Heart right ventricle (tissue), 16 donors: ENCODE results near the gene EFNA3. TPM values are rescaled to one million over a fixed set of nuclear protein-coding genes. Genes with fewer than 3 reads are reported as not detected.

Source experiments
- ATAC-seq, 8 donors: fragments of 200-7000 bp; cut with Tn5 transposase; one replicate each; pipeline ENCODE4 v1.9.1; 2020; ENCODE audit warnings: mild to moderate bottlenecking in 8 of 8, moderate library complexity in 8 of 8, moderate number of reproducible peaks in 1 of 8
- DNase-seq, 2 donors: peaks; one replicate each; pipeline ENCODE4 v3.0.0-alpha.2; 2020
- H3K27ac ChIP-seq, 10 donors: fragments of 200-600 bp; sonication (generic) in 2 of 10; one replicate each; pipeline versions ENCODE4 v1.5.0 to v1.8.0; 2020 to 2022; ENCODE audit warnings: mild to moderate bottlenecking in 3 of 10
- H3K27me3 ChIP-seq, 7 donors: fragments of 200-600 bp; one replicate each; pipeline ENCODE4 v1.8.0; 2021 to 2022; ENCODE audit warnings: mild to moderate bottlenecking in 2 of 7
- H3K36me3 ChIP-seq, 9 donors: fragments of 200-600 bp; sonication (generic) in 1 of 9; one replicate each; pipeline versions ENCODE4 v1.5.0 to v1.8.0; 2020 to 2022; ENCODE audit warnings: mild to moderate bottlenecking in 2 of 9
- H3K4me1 ChIP-seq, 9 donors: fragments of 200-600 bp; sonication (generic) in 1 of 9; one replicate each; pipeline versions ENCODE4 v1.5.0 to v1.8.0; 2020 to 2022; ENCODE audit warnings: mild to moderate bottlenecking in 4 of 9
- H3K4me3 ChIP-seq, 10 donors: fragments of 200-600 bp; sonication (generic) in 2 of 10; one replicate each; pipeline versions ENCODE4 v1.5.0 to v1.8.0; 2020 to 2022; ENCODE audit warnings: mild to moderate bottlenecking in 7 of 10, moderate library complexity in 2 of 10
- H3K9me3 ChIP-seq, 11 donors: fragments of 200-600 bp in 10 of 11; sonication (generic) in 2 of 11; one replicate each; pipeline versions ENCODE4 v1.5.0 to v1.8.0; 2013 to 2022; ENCODE audit warnings: mild to moderate bottlenecking in 2 of 11, control low read depth in 1 of 11, moderate library complexity in 1 of 11
- CTCF ChIP-seq, 9 donors: fragments of 200-600 bp; sonication (generic) in 2 of 9; IDR thresholded peaks; one replicate each; pipeline versions ENCODE4 v1.5.0 to v1.8.0; 2021 to 2022; ENCODE audit warnings: antibody characterized with exemption in 9 of 9, mild to moderate bottlenecking in 5 of 9, moderate library complexity in 1 of 9
- WGBS, 2 donors: extraction: QIAGEN DNeasy Blood & Tissue Kit; methylation state at CpG; one replicate each; pipeline ENCODE4 v1.1.7; 2013; ENCODE audit warnings: inconsistent platforms in 1 of 2; 5-methylcytosine and 5-hydroxymethylcytosine counted together
- intact Hi-C, 10 donors: fragments of 100-400 bp; cut with DNase I; formaldehyde crosslinking; loops; one replicate each; pipeline versions ENCODE4 v1.11.1 to v1.14.2; 2022
- polyA plus RNA-seq, 2 donors: library from polyadenylated mRNA; stranded (reverse); fragments of 200-250 nt; gene quantifications; one replicate each; pipeline ENCODE4 v1.2.3, GENCODE V29; 2013
- total RNA-seq, 10 donors: library from RNA; stranded (reverse); fragmentation: NEBNext Ultra II Directional in 3 of 10; extraction: Animal tissue kit (Norgen Biotek cat#: 25700) in 3 of 10; gene quantifications; one replicate each; pipeline versions ENCODE4 v1.2.1 to v1.2.4, GENCODE V29; 2021 to 2023
- donor health status: Arrhythmogenic right ventricular cardiomyopathy.
- donor health status: ischemic (EF 13 %, LVEDD 7.1; RV severe dilation, severe dysfunction).
- donor health status: healthy with polysubstance abuse.
- donor health status: DM: no; HTN: yes; CAD: no.
- donor health status: DM: no; HTN: no; CAD: no.
- donor health status: ischemic (EF 25% LVEDD 6.9; RV normal size, moderate dysfunction).
- donor health status: ischemic (EF 25% LVEDD 5.7; RV mildly dilated, moderate dysfunction).
- donor health status: healthy.
- donor health status: DM: yes; HTN: yes; CAD: no.
- donor health status: Ischemic cardiomyopathy.
- donor health status: ischemic (EF 35%, LVEDD 5.7; RV mildly dilated, moderate dysfunction).
- donor health status: nonischemic (EF 11% LVEDD 7.7; RV severe dilation, severe dysfunction).
- donor health status: DM: yes; HTN: yes; CAD: no.
- donor health status: PGD.
- donor health status: ischemic (EF 29% LVEDD 5.4; RV normal size, mild dysfunction).
- donor health status: nonischemic (EF 23%, LVEDD 6.1; RV moderate dilation, normal function).

Gene EFNA3
- total and polyA plus RNA-seq, 12 donors: 0.23 to 1.9 (median 0.47) TPM; not detected in 1

GRCh38 chr1:155040358-155041093 lies 38.1 kb upstream of the EFNA3 start:
- H3K4me3 ChIP-seq: no peak overlapping the region
- intact Hi-C loops: no loop called here
- no peaks in the 10 kb centered on the region for H3K36me3 ChIP-seq
- no peak for DNase-seq
- ATAC-seq: no peak
- no peak for TF ChIP-seq CTCF (IDR thresholded peaks at IDR 0.05)
- WGBS, 2 donors: 89 to 93% methylated on average over 14 of the region's 14 CpGs
- no peak overlapping the region for H3K27ac ChIP-seq
- H3K27me3 ChIP-seq: no peaks in the 10 kb centered on the region
- peaks cover 2 to 36% (median 10%) of the 10 kb centered on the region in 9 donors for H3K4me1 ChIP-seq
- H3K9me3 ChIP-seq: no peaks in the 10 kb centered on the region

GRCh38 chr1:155042789-155043188 lies 35.8 kb upstream of the EFNA3 start:
- Histone ChIP-seq H3K4me1 (peaks cover 2 to 23% (median 10%) of the 10 kb centered on the region in 9 donors), H3K36me3 (no peaks in the 10 kb centered on the region), H3K4me3 (no peak overlapping the region), H3K27ac (no peak overlapping the region), H3K27me3 (no peaks in the 10 kb centered on the region), H3K9me3 (no peaks in the 10 kb centered on the region)
- ATAC-seq: no peak
- intact Hi-C loops: no loop called here
- WGBS, 2 donors: 81 to 83% methylated on average over 5 of the region's 5 CpGs
- TF ChIP-seq CTCF (IDR thresholded peaks at IDR 0.05): no peak
- DNase-seq: no peak

GRCh38 chr1:155043301-155043702 lies 35.3 kb upstream of the EFNA3 start:
- H3K27me3 ChIP-seq: no peaks in the 10 kb centered on the region
- no peak overlapping the region for H3K27ac ChIP-seq
- DNase-seq (no peak), ATAC-seq (no peak)
- intact Hi-C loops: no loop called here
- 81 to 82% methylated on average over 12 of the region's 12 CpGs for WGBS, 2 donors
- H3K4me3 ChIP-seq: no peak overlapping the region
- TF ChIP-seq CTCF (IDR thresholded peaks at IDR 0.05): no peak
- peaks cover 2 to 22% (median 10%) of the 10 kb centered on the region in 9 donors for H3K4me1 ChIP-seq
- H3K36me3 ChIP-seq: no peaks in the 10 kb centered on the region
- no peaks in the 10 kb centered on the region for H3K9me3 ChIP-seq

- H3K9me3 ChIP-seq: no peaks in the 10 kb centered on the region
- no peak for TF ChIP-seq CTCF (IDR thresholded peaks at IDR 0.05)
- peaks cover 2 to 18% (median 10%) of the 10 kb centered on the region in 9 donors for H3K4me1 ChIP-seq
- WGBS, 2 donors: 78 to 84% methylated on average over 3 of the region's 3 CpGs
- peak overlapping the region in 1 of 10 donors; percentile 57 for H3K27ac ChIP-seq
- intact Hi-C loops: loop anchor here in 2 of 10 donors (2.0 kb wide), 2 partner anchors 19 to 41 kb away; partner anchors contain the start of gene EFNA4 (in 1 of the 2)
- ATAC-seq (no peak), DNase-seq (no peak)
- no peak overlapping the region for H3K4me3 ChIP-seq
- H3K27me3 ChIP-seq: no peaks in the 10 kb centered on the region
- no peaks in the 10 kb centered on the region for H3K36me3 ChIP-seq
Observed at GRCh38 chr1:155043793-155044192, 34.8 kb upstream of the EFNA3 start.
